D721Med (cell line): ENCODE results near the gene PNPLA1.

Experiments used
- DNase-seq: peaks from one replicate; pipeline ENCODE4 v3.0.0; 2011; ENCODE audit warnings: low spot score; ENCODE audit not compliant: insufficient read length
- FAIRE-seq: peaks from 2 replicates; lab custom pipeline; 2011; peaks lifted over from hg19 to GRCh38; lab: Jason Lieb, UNC
- CTCF ChIP-seq: IDR thresholded peaks from 2 replicates; pipeline ENCODE4 v1.5.1; 2012; ENCODE audit warnings: mild to moderate bottlenecking, control low read depth; ENCODE audit not compliant: insufficient read depth; ENCODE audit errors: missing control alignments

Gene PNPLA1

GRCh38 chr6:36266913-36267644 is 2.8 kb upstream of the PNPLA1 start:
- DNase-seq (no peak), FAIRE-seq (no peak)
- TF ChIP-seq CTCF = no peak

GRCh38 chr6:36267731-36268477 is 2.0 kb upstream of the PNPLA1 start:
- DNase-seq = no peak
- FAIRE-seq = no peak
- TF ChIP-seq CTCF = no peak

GRCh38 chr6:36268478-36269275 is 1.2 kb upstream of the PNPLA1 start:
- no peak for DNase-seq
- no peak for FAIRE-seq
- no peak for TF ChIP-seq CTCF

GRCh38 chr6:36272234-36272633 is 2.4 kb downstream of the PNPLA1 start:
- no peak for DNase-seq
- FAIRE-seq = no peak
- no peak for TF ChIP-seq CTCF

- DNase-seq (no peak), FAIRE-seq (no peak)
- TF ChIP-seq CTCF = no peak
Measured at GRCh38 chr6:36273067-36273466, 3.2 kb downstream of the PNPLA1 start.

GRCh38 chr6:36273802-36274514 is 4.1 kb downstream of the PNPLA1 start:
- TF ChIP-seq CTCF = no peak
- DNase-seq (no peak), FAIRE-seq (no peak)
